ENCODE data around the gene NOC2L.

DNA sequence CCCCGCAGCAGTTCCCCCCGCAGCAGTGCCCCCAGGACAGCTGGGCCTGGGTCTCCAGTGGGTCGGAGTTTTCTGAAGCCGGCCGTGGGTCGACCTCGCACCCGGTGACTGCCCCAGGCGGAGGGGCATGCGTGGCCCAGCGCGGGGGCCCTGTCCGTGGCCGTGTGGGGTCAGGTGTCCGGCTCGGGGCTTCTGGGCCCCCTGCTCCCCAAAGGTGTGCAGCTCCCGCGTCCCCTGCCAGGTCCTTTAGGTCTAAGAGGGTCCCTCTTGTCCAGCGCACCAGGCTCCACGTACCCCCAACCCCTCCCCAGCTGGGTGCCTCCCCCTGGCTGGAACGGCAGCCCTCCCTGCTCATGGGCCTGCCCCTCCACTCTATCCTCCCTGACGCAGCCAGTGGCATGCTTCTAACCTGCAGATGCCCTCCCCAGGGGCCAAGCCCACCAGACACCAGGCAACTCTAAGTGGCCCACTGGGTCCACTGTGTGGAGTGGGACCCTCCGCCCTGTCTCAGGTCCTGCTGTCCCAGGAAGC, 46.8 kb upstream of the NOC2L start:
- TF ChIP-seq, protein P1, sequence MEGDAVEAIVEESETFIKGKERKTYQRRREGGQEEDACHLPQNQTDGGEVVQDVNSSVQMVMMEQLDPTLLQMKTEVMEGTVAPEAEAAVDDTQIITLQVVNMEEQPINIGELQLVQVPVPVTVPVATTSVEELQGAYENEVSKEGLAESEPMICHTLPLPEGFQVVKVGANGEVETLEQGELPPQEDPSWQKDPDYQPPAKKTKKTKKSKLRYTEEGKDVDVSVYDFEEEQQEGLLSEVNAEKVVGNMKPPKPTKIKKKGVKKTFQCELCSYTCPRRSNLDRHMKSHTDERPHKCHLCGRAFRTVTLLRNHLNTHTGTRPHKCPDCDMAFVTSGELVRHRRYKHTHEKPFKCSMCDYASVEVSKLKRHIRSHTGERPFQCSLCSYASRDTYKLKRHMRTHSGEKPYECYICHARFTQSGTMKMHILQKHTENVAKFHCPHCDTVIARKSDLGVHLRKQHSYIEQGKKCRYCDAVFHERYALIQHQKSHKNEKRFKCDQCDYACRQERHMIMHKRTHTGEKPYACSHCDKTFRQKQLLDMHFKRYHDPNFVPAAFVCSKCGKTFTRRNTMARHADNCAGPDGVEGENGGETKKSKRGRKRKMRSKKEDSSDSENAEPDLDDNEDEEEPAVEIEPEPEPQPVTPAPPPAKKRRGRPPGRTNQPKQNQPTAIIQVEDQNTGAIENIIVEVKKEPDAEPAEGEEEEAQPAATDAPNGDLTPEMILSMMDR (IDR thresholded peaks at IDR 0.05) = no peak
- TF ChIP-seq POLR2A (IDR thresholded peaks at IDR 0.05) = no peak

Data from thyroid gland (tissue), 4 donors.